ENCODE data around the gene BCL2L1. TPM values are rescaled to one million over a fixed set of nuclear protein-coding genes. Genes with fewer than 3 reads are reported as not detected.

The BCL2L1 gene
- total and polyA plus RNA-seq, 2 experiments from 2014 or later = 56.3 to 83.8 TPM

DNA sequence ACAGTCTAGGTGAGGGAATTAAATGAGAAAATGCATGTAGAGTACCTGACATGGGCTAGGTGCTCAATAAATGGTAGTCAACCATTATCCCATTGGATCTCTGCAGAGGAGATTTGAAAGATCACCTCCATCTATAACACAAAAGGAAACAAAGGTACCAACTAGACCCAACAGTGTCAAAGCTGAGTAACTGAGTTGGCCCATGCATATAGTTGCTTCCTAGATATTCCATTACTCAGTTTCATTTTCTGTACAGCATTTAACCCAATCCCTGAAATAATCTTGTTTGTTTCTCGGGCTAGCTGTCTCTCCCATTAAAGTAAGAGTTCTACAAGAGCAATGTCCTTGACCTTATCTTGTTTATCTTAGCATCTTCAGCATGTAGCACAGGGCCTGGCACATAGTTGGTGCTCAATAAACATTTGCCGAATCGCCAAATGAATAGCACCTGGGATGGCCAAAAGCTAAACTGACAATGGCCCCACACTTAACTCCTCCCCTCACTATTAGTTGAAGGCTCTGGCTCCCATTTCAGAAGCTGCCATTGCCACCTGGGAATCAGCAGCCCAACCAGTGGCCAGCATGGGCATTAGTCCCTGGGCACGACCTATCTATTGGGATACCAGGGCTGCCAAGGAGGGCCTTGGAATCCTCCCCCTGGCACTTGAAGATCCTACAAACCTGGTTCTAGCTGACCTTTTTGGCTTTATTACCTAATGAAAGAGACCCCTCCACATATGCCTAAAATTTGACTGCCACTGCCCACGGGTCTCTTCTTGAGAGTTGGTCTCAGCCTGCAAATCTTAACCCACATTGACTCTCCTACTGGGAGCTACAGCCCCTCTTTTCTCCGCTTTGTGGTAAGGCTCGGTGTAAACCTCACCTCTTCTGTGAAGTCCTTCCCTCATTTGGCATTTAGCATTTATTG is 22.6 kb downstream of the BCL2L1 start:
- Histone ChIP-seq H3K9ac (peak overlapping the region; percentile 48), H4K20me1 (ENCODE audit: insufficient read depth) (no peaks in the 10 kb centered on the region), H3K27me3 (replicated peaks; ENCODE audit: insufficient read depth) (no peaks in the 10 kb centered on the region), H3K9me3 (ENCODE audit: low read depth) (no peaks in the 10 kb centered on the region), H3F3A (ENCODE audit: insufficient read depth) (peaks cover 53% of the 10 kb centered on the region), H3K79me2 (ENCODE audit: insufficient read depth) (peaks cover 95% of the 10 kb centered on the region), H3K4me1 (ENCODE audit: insufficient read depth) (peaks cover 48% of the 10 kb centered on the region), H3K9me2 (ENCODE audit: insufficient read depth) (no peaks in the 10 kb centered on the region), H2AFZ (no peak overlapping the region), H3K36me3 (ENCODE audit: low read depth) (0 out of 2 replicates have a peak, but pooled peaks cover 4% of the 10 kb centered on the region), H3K4me2 (ENCODE audit: unreplicated experiment) (peak overlapping the region; percentile 46), H3K4me3 (no peak overlapping the region), H3K27ac (peak overlapping the region; percentile 83)
- TF ChIP-seq EZH2phosphoT487 (IDR thresholded peaks at IDR 0.05; ENCODE audit: insufficient read depth, low read depth) = no peak
- no peak for TF ChIP-seq EZH2 (IDR thresholded peaks at IDR 0.05; ENCODE audit: insufficient read depth, poor library complexity, severe bottlenecking)
- DNase-seq = no peak
- in situ Hi-C loops (cut with MboI) = no loop called here
- 97 to 98% methylated on average over 7 of the region's 7 CpGs for WGBS, 2 experiments (ENCODE audit: low coverage in 1 of 2, low lambda C conversion rate in 2 of 2, missing lambda C conversion rate in 2 of 2)

GRCh38 chr20:31698803-31699718 is 23.6 kb downstream of the BCL2L1 start:
- in situ Hi-C loops (cut with MboI) = no loop called here
- H3K36me3 ChIP-seq (ENCODE audit: low read depth) = 0 out of 2 replicates have a peak, but pooled peaks cover 4% of the 10 kb centered on the region
- 0 out of 2 replicates have a peak overlapping the region, but pooled peaks have one; percentile 4 for H2AFZ ChIP-seq
- H3K79me2 ChIP-seq (ENCODE audit: insufficient read depth) = peaks cover 95% of the 10 kb centered on the region
- no peaks in the 10 kb centered on the region for H3K9me3 ChIP-seq (ENCODE audit: low read depth)
- peaks cover 53% of the 10 kb centered on the region for H3F3A ChIP-seq (ENCODE audit: insufficient read depth)
- peak; percentile 94 for DNase-seq
- peaks cover 48% of the 10 kb centered on the region for H3K4me1 ChIP-seq (ENCODE audit: insufficient read depth)
- no peaks in the 10 kb centered on the region for H4K20me1 ChIP-seq (ENCODE audit: insufficient read depth)
- peak overlapping the region; percentile 83 for H3K27ac ChIP-seq
- no peaks in the 10 kb centered on the region for H3K27me3 ChIP-seq (replicated peaks; ENCODE audit: insufficient read depth)
- no peaks in the 10 kb centered on the region for H3K9me2 ChIP-seq (ENCODE audit: insufficient read depth)
- H3K4me3 ChIP-seq = no peak overlapping the region
- WGBS, 2 experiments (ENCODE audit: low coverage in 1 of 2, low lambda C conversion rate in 2 of 2, missing lambda C conversion rate in 2 of 2) = 39 to 40% methylated on average over 6 of the region's 6 CpGs
- peak overlapping the region; percentile 48 for H3K9ac ChIP-seq
- peak overlapping the region; percentile 46 for H3K4me2 ChIP-seq (ENCODE audit: unreplicated experiment)
- TF ChIP-seq EZH2 (IDR thresholded peaks at IDR 0.05; ENCODE audit: insufficient read depth, poor library complexity, severe bottlenecking) (no peak), EZH2phosphoT487 (IDR thresholded peaks at IDR 0.05; ENCODE audit: insufficient read depth, low read depth) (no peak)

DNA sequence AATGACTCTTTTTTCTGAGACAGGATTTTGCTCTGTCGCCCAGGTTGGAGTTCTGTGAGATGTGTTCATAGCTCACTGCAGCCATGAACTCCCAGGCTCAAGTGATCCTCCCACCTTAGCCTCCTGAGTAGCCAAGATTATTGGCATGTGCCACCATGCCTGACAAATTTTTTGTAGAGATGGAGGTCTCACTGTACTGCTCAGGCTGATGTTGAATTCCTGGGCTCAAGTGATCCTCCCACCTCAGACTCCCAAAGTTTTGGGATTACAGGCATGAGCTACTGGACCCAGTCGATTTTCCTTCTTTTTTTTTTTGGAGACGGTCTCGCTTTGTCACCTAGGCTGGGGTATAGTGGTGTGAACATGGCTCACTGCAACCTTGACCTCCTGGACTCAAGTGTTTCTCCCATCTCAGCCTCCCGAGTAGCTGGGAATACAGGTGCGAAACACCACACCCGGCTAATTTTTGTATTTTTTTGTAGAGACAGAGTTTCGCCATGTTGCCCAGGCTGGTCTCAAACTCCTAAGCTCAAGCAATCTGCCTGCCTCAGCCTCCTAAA is 24.3 kb downstream of the BCL2L1 start:
- H3K9ac ChIP-seq = 0 out of 2 replicates have a peak overlapping the region, but pooled peaks have one; percentile 8
- H2AFZ ChIP-seq = no peak overlapping the region
- no peaks in the 10 kb centered on the region for H3K9me3 ChIP-seq (ENCODE audit: low read depth)
- peak overlapping the region; percentile 83 for H3K27ac ChIP-seq
- H3K4me2 ChIP-seq (ENCODE audit: unreplicated experiment) = peak overlapping the region; percentile 46
- no peaks in the 10 kb centered on the region for H3K9me2 ChIP-seq (ENCODE audit: insufficient read depth)
- H3K27me3 ChIP-seq (replicated peaks; ENCODE audit: insufficient read depth) = no peaks in the 10 kb centered on the region
- H3K4me1 ChIP-seq (ENCODE audit: insufficient read depth) = peaks cover 48% of the 10 kb centered on the region
- no peak for DNase-seq
- H3K4me3 ChIP-seq = no peak overlapping the region
- peaks cover 95% of the 10 kb centered on the region for H3K79me2 ChIP-seq (ENCODE audit: insufficient read depth)
- peaks cover 53% of the 10 kb centered on the region for H3F3A ChIP-seq (ENCODE audit: insufficient read depth)
- in situ Hi-C loops (cut with MboI) = no loop called here
- TF ChIP-seq EZH2 (IDR thresholded peaks at IDR 0.05; ENCODE audit: insufficient read depth, poor library complexity, severe bottlenecking) = no peak
- TF ChIP-seq EZH2phosphoT487 (IDR thresholded peaks at IDR 0.05; ENCODE audit: insufficient read depth, low read depth) = no peak
- no peaks in the 10 kb centered on the region for H4K20me1 ChIP-seq (ENCODE audit: insufficient read depth)
- H3K36me3 ChIP-seq (ENCODE audit: low read depth) = 0 out of 2 replicates have a peak, but pooled peaks cover 4% of the 10 kb centered on the region
- 89 to 97% methylated on average over 8 of the region's 8 CpGs for WGBS, 2 experiments (ENCODE audit: low coverage in 1 of 2, low lambda C conversion rate in 2 of 2, missing lambda C conversion rate in 2 of 2)
